Ecto neural progenitor cell (in vitro differentiated cells): Measurements from ENCODE around the gene SSBP4.
"Not testable (repeated sequence)": the region's sequence is repeated elsewhere in the genome, so short reads cannot be mapped to it uniquely, and the experiment has no call there.

Experiments
- DNase-seq: peaks from one replicate; pipeline ENCODE4 v3.0.0-alpha.2; 2018; ENCODE audit warnings: low spot score

SSBP4 gene

DNA sequence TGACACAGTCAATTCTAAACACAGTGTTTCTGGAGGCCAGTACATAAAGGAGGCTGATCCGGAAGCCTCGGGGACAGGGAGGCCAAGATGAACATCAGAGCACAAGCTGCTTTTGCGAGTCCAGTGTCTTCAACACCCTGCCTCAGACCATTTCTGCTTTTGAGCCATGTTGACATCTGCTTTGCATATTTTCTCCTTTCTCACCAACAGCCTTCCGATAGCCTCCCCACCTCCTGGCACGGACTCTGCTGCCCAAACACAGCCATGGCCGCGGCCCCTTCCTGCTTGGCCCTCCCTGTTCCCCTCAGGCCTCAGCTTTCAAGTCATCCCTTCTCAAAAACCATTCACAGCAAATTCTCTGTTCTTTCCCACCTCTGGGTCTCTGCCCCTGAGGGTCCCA, 25.4 kb upstream of the SSBP4 start:
- no peak for DNase-seq

DNA sequence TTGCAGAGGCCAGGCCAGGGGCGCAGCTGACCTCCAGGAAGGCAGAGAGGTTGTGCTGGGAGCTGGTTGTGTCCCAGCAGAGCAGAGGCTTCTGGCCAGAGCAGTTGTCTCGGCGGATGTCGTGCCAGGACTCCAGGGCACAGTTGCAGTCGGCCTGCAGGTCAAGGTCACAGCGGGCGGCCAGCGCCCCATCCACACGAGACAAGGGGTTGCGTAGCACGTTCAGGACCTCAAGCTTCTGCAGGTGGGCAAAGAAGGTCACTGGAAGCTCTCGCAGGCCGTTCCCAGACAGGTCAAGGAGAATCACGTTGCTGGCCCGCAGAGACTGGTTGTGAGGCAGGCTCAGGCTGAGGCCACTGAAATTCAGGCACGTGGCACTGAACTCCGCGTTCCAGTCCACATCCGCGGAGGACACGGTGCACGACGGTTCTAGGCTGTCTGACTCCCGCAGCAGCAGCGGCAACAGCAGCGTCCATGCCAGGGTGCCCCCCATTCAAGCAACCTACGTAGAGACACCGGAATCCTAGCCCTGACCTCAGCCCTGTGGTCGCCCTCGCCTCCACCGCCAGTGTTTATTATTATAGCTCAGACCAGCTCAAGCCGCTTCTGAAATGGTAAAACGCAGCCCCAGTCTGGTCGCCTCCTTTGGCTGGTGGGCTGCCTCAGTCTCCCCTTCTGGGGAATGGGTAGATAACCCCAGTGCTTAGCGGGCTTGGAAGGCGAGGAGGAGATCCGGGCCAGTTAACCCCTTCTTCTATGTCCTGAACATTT, 22.5 kb upstream of the SSBP4 start:
- DNase-seq = no peak

GRCh38 chr19:18397242-18398202, 21.7 kb upstream of the SSBP4 start, which contains the start of gene LRRC25:
TSS of gene LRRC25 (minus strand) at chr19:18397622. CDS start at chr19:18396963, 659 bp downstream.
- peak; percentile 74 for DNase-seq

DNA sequence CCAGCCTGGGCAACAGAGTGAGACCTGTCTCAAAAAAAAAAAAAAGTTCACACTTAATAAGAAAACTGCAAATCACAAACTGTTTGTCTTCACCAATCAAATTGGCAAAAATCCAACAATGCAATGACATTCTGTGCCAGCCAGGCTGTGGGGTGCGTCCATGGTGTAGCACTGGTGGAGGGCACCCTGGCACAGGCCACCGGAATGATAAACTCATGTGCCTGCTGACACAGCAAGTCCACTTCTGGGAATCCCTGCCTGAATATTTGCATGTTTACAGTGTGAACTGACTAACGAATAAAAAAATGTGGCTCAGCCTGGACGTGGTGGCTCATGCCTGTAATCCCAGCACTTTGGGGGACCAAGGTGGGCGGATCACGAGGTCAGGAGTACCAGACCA, 20.2 kb upstream of the SSBP4 start:
- DNase-seq = no peak

DNA sequence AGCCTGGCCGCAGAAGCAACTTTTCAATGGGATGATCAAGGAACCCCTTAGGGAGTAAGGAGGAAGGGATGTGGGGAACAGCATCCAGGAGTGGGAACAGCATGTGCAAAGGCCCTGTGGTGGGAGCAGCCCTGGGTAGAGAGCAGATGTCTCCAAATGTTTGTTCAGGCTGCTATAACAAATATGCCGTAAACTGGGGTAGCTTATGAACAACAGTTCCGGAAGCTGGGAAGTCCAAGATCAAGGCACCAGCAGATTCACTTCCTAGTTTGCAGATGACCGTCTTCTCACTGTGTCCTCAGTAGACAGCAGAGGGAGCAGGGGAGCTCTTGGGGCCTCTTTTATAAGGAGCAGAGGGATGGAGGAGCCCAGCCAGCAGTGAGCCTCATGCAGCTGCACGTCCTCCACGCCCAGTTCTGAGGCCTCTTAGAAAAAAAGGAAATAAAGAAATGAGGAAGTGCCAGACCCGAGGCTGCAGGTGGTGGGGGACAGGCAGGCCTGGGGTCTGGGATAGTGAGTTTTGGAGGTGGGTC, 17.6 kb upstream of the SSBP4 start:
- peak; percentile 53 for DNase-seq

DNA sequence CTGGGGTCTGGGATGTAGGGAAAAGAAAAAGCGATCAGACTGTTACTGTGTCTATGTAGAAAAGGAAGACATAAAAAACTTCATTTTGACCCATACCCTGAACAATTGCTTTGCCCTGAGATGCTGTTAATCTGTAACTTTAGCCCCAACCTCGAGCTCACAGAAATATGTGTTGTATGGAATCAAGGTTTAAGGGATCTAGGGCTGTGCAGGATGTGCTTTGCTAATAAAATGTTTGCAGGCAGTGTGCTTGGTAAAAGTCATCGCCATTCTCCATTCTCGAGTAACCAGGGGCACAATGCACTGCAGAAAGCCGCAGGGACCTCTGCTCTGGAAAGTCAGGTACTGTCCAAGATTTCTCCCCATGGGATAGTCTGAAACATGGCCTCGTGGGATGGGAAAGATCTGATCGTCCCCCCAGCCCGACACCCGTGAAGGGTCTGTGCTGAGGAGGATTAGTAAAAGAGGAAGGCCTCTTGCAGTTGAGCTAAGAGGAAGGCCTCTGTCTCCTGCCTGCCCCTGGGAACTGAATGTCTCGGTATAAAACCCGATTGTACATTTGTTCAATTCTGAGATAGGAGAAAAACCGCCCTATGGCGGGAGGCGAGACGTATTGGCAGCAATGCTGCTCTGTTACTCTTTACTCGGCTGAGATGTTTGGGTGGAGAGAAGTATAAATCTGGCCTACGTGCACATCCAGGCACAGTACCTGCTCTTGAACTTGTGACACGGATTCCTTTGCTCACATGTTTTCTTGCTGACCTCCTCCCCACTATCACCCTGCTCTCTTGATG, 16.5 kb upstream of the SSBP4 start:
- DNase-seq = not testable (repeated sequence)

DNA sequence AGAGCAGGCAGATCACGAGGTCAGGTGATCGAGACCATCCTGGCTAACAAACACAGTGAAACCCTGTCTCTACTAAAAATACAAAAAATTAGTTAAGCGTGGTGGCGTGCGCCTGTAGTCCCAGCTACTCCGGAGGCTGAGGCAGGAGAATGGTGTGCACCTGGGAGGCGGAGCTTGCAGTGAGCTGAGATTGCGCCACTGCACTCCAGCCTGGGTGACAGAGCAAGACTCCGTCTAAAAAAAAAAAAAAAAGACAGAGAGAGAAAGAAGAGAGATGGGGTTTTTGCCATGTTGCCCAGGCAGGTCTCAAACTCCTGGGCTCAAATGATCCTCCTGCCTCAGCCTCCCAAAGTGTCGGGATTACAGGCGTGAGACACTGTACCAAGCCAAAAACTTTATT, 13.4 kb upstream of the SSBP4 start:
- DNase-seq = not testable (repeated sequence)

DNA sequence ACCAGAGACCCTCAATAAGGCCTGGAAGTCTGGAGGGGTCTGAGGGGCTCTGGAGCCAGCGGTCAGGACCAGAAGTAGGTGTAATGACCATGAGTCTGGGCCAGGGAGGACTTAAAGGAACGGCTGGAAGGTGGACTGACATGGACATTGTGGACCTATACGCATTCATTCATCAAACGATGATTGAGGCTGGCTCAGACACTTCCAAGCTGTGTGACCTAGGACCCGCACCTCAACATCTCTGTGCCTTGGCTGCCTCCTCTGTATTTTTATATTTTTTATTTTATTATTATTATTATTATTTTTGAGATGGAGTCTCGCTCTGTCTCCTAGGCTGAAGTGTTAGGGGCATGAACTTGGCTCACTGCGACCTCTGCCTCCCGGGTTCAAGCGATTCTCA, 12.4 kb upstream of the SSBP4 start:
- no peak for DNase-seq

GRCh38 chr19:18408053-18408476, 11.1 kb upstream of the SSBP4 start:
- DNase-seq = no peak

DNA sequence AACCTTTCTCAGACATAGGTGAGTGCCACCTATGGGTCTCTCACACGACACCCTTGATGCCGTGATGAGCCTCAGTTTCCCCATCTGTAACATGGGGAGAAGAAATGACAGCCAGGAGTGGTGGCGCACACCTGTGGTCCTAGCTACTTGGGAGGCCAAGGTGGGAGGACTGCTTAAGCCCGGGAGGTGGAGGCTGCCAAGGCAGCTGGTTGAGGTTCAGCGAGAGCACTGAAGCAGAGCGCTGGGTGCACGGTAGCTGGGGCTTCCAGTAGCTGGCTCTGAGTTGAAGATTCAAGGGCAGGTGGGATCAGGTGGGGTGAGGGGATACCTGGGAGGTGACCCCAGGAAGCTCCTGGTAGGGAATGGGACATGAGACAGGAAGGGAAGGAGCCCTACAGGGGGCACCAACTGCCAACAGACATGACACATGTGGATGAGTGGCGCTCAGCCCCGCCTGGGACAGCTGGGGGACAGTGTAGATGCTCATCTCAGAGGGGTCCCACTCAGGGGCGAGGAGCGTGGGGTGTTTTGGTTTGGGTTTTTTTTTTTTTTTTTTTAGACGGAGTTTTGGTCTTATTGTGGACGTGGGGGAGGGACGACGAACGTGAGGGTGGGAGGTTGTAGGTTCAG, 6.5 kb upstream of the SSBP4 start:
- no peak for DNase-seq

- DNase-seq = peak; percentile 47
Measured at GRCh38 chr19:18414504-18415177, 4.6 kb upstream of the SSBP4 start.

GRCh38 chr19:18415178-18415867, 3.9 kb upstream of the SSBP4 start:
- no peak for DNase-seq

DNA sequence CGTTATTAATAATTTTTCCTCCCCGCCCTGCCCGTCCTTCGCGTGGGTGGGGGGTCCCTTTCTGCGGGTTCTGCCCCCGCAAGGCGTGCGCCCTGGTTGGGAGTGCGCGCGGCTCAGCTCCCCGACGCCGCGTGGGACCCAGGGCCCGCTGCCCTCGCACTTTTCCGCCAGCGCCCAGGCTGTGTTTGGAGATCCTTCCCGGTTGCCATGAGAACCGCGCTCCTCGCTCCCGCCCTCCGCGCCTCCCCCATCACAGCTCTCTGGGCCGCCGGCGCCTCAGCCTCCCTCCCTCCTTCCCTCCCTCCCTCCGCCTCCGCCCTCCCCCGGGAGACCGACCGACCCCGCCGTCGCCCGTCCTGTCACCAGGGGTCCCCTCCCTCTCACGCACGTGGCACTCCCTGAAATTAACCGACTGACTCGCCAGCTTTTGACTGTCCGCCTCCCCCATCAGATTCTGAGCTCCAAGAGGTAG, 2.4 kb upstream of the SSBP4 start:
- peak; percentile 93 for DNase-seq

DNA sequence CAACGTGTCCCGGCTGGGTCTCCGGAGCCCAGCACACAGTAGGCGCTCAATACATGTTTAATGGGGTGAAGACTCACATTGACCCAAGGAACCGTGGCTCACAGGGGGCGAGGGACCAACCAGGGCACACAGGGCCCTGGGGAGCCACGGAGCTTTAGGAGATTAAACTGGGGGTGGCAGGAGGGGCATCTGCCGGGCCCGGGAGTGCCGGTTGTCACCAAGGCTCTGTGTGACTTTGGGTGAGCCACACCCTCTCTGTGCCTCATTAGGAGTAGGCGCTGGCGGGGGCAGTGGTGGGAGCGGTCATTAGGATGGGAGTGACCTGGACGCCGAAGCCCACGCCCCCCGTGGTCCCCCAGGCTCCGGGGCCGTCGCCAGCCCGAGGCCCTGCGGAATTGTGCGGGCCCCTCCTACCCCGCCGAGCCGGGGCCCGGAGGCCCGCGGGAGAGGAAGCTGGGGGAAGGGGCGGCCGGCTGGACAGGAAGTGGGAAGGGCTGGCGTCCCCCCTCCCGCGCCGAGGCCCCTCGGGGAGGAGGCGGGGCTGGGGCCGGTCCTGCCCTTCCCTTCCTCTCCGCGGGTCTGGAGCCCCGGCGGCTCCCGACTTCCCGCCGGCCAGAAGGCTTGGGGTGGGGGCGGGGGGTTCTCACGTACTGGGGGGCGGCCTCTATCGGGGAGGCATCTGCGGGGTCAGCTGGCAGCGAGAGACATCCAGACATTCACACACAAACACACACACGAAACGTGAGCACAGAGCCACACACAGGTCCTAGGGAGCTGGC, 1.8 kb upstream of the SSBP4 start:
- DNase-seq = peak; percentile 87

GRCh38 chr19:18418029-18418482, 1.1 kb upstream of the SSBP4 start:
- DNase-seq = peak; percentile 55

DNA sequence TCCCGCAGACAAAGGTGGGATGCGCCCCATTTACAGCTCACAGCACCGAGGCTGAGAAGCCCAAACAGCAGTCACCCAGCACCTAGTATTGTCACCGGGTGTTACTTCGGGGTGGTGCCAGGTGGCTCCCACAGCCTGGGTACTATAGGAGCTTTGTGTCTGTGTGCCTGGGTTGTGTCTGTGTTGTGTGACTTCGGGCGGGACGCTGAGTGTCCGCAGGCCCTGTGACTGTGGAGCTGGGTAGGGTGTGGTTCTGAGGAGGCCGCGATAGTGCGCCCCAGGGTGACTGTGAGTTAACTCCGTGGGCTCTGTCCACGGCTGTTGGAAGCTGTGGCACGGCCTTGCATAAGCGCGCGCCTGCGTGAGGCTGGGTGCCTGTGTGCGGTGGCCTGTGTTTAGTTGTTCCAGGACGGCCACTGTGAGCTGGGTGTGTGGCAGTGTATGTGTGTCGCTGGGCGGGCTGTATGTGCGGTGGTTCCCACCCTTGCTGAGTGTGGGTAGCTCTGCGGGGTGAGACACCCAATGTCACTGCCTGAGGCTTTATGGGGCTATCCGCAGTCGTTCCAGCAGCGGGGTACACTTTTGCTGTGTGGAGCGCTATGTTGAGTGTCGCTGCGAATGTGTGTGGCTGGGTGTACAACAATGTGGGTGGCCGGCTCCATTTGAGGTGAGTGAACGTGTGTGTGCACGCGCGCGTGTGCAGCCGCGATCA, 559 bp upstream of the SSBP4 start:
- DNase-seq = peak; percentile 74

GRCh38 chr19:18419699-18420460, 682 bp downstream of the SSBP4 start:
- DNase-seq = peak; percentile 64

DNA sequence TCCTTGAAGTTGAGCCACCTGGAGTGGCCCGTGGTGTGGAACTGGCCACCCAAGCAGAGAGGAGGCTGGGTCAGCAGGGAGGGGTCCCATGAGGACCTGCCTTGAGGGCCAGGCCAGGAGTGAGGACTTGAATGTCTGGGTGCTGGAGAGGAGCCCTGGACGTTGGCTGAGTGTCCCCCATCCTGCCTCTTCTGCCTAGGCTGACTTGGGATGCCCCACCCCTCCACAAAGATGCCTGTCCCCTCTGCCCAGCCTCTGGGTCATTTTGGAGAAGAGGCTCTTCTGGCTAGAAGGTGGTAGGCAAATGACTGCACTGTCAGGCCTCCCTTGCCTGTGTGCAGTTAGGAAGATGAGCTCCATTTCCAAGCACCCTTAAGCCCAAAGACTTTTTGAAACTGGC, 1.7 kb downstream of the SSBP4 start:
- no peak for DNase-seq
